Gastroesophageal sphincter (tissue), 3 donors: Measurements from ENCODE around the gene TTC6.

Experiments
- EP300 ChIP-seq: sonication (generic); formaldehyde crosslinking; IDR thresholded peaks from one replicate; pipeline ENCODE4 v1.6.1; 2017; ENCODE audit warnings: antibody characterized with exemption, mild to moderate bottlenecking
- POLR2A ChIP-seq, 2 donors: fragments of 450-650 bp; IDR thresholded peaks; one replicate each; pipeline ENCODE4 v1.6.1; 2017; ENCODE audit warnings: antibody characterized with exemption in 2 of 2, mild to moderate bottlenecking in 2 of 2, moderate library complexity in 1 of 2
- POLR2AphosphoS5 ChIP-seq: sonication (generic); formaldehyde crosslinking; IDR thresholded peaks from one replicate; pipeline ENCODE4 v1.6.1; 2017; ENCODE audit warnings: antibody characterized with exemption
- TF ChIP-seq, protein P1 (sequence below), 4 experiments: fragments of 200-600 bp in 2 of 4; fragments of 450-650 bp in 2 of 4; sonication (generic) in 1 of 4; IDR thresholded peaks; one replicate each; pipeline ENCODE4 v1.5.1; 2017 to 2019; ENCODE audit warnings: antibody characterized with exemption in 4 of 4, mild to moderate bottlenecking in 2 of 4, moderate library complexity in 2 of 4

DNA sequence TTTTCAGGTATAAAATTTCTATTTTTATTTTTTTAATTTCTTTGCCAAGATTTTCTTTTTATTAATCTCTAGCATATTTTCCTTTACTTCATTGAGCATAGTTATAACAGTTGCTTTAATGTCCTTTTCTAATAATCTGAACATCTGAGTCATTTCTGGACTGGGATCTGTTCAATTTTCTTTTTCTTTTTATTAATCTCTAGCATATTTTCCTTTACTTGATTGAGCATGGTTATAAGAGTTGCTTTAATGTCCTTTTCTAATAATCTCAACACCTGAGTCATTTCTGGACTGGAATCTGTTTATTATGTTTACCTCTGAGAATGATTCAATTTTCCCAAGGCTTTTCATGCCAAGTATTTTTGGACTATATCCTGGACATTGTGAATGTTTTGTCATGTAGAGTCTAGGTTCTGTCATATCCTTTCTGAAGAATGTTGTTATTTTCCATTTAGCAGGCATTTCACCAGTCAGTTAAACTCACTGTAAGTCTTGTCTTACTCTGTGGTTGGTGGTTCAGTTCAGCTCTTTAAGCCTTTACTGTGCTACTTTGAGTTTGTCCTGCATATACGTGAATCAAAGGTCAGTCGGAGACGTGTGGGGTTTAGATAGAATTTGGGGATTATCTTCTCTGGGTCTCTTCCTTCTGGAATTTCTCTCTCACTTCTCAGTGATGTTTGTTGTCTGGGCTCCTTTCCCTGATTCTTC is 20.3 kb downstream of the TTC6 start:
- TF ChIP-seq, protein P1, sequence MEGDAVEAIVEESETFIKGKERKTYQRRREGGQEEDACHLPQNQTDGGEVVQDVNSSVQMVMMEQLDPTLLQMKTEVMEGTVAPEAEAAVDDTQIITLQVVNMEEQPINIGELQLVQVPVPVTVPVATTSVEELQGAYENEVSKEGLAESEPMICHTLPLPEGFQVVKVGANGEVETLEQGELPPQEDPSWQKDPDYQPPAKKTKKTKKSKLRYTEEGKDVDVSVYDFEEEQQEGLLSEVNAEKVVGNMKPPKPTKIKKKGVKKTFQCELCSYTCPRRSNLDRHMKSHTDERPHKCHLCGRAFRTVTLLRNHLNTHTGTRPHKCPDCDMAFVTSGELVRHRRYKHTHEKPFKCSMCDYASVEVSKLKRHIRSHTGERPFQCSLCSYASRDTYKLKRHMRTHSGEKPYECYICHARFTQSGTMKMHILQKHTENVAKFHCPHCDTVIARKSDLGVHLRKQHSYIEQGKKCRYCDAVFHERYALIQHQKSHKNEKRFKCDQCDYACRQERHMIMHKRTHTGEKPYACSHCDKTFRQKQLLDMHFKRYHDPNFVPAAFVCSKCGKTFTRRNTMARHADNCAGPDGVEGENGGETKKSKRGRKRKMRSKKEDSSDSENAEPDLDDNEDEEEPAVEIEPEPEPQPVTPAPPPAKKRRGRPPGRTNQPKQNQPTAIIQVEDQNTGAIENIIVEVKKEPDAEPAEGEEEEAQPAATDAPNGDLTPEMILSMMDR (IDR thresholded peaks at IDR 0.05), result no peak
- TF ChIP-seq EP300, result no peak
- TF ChIP-seq POLR2A (IDR thresholded peaks at IDR 0.05), result no peak
- no peak for TF ChIP-seq POLR2AphosphoS5
